ENCODE data around the gene SPARCL1.

- no peak for TF ChIP-seq POLR2A (IDR thresholded peaks at IDR 0.05)
- TF ChIP-seq, protein P1, sequence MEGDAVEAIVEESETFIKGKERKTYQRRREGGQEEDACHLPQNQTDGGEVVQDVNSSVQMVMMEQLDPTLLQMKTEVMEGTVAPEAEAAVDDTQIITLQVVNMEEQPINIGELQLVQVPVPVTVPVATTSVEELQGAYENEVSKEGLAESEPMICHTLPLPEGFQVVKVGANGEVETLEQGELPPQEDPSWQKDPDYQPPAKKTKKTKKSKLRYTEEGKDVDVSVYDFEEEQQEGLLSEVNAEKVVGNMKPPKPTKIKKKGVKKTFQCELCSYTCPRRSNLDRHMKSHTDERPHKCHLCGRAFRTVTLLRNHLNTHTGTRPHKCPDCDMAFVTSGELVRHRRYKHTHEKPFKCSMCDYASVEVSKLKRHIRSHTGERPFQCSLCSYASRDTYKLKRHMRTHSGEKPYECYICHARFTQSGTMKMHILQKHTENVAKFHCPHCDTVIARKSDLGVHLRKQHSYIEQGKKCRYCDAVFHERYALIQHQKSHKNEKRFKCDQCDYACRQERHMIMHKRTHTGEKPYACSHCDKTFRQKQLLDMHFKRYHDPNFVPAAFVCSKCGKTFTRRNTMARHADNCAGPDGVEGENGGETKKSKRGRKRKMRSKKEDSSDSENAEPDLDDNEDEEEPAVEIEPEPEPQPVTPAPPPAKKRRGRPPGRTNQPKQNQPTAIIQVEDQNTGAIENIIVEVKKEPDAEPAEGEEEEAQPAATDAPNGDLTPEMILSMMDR (IDR thresholded peaks at IDR 0.05 in 8 of 11, conservative IDR thresholded peaks at IDR 0.05 in 3 of 11) = no peak
Measured at GRCh38 chr4:87428979-87429378, 100.2 kb downstream of the SPARCL1 start.

Data from spleen (tissue), 7 donors.